H7 (cell line): Measurements from ENCODE around the gene ZNF618. TPM values are rescaled to one million over a fixed set of nuclear protein-coding genes. Genes with fewer than 3 reads are reported as not detected.
A peak's percentile ranks its signal among the peaks of the same experiment; 100 is the strongest.

ENCODE experiments used
- DNase-seq: peaks from one replicate; pipeline ENCODE4 v3.0.0; 2012
- H3K27me3 ChIP-seq: 2 replicates; pipeline ENCODE4 v1.6.0; 2011; ENCODE audit warnings: mild to moderate bottlenecking, low read length; ENCODE audit not compliant: control insufficient read depth, insufficient read depth
- H3K36me3 ChIP-seq: replicated peaks from 2 replicates; pipeline ENCODE4 v1.5.1; 2011; ENCODE audit warnings: low read length; ENCODE audit not compliant: control insufficient read depth, insufficient read depth
- H3K4me3 ChIP-seq: 2 replicates; pipeline ENCODE4 v1.5.1; 2011; ENCODE audit warnings: low read depth, mild to moderate bottlenecking, control low read depth, low read length, moderate library complexity; ENCODE audit not compliant: insufficient read depth
- total RNA-seq: library from RNA; depleted of rRNA; stranded (reverse); fragments of >200 nt; shearing (Covaris generic); gene quantifications from 2 replicates; pipeline ENCODE4 v1.2.3, GENCODE V29; 2014

The ZNF618 gene
- total RNA-seq, 1 experiment from 2014 or later: 6.6 TPM

DNA sequence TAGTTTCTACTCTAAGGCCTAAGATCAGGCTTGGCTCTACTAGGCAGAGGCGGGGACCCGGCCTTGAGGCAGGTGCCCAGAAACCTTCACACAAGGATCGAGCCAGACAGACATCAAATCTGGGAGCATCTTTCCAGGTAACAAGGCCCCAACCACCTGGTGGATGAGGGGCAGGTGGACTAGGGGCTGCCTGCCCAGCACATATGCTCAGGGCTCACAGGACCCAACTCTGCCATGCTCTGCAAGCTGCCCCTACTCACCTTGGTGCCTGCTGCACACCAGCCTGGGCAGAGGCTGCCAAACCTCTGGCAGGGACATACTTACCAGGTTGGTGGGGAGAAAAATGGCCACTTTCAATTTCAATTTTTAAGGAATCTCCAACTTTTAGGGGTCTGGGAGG is 2.2 kb upstream of the ZNF618 start:
- Histone ChIP-seq H3K27me3 (peaks cover 3% of the 10 kb centered on the region; the same call in 1 of the 2 replicates), H3K36me3 (no peaks in the 10 kb centered on the region), H3K4me3 (no peak overlapping the region)
- DNase-seq: no peak

DNA sequence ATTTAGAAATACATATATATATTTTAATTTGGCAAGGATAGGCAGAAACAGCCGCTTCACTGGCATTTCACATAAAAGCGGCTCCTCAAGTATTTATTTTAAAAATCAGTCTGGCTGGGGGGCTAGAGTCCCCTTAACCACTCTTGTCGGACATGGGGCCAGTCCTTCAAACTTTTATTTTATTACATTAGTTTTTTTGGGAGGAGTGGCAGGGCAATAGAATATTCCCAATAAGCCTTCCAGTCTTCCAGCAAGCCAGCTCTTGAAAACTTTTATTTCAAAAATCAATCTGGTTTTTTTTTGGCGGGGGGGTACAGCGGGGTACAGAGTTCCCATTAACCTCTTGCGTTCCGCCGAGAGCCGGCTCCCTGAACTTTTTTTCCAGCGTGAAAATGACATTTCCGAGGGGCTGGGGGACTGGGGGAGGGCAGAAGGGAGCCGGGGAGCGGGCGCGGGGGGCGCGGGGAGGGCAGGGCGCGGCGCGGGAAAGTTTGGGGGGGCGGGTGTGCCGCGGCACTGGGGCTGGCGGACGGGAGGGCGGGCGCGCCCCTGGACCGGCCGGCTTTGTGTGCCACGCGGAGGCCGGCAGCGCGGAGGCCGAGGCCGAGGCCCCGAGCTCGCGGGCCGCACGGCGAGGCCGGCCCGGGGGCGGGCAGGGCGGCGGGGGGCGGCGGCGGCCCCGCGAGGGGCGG is 504 bp upstream of the ZNF618 start:
- peaks cover 3% of the 10 kb centered on the region; the same call in 1 of the 2 replicates for H3K27me3 ChIP-seq
- peak; percentile 87 for DNase-seq
- H3K36me3 ChIP-seq: no peaks in the 10 kb centered on the region
- H3K4me3 ChIP-seq: peak overlapping the region; percentile 28

DNA sequence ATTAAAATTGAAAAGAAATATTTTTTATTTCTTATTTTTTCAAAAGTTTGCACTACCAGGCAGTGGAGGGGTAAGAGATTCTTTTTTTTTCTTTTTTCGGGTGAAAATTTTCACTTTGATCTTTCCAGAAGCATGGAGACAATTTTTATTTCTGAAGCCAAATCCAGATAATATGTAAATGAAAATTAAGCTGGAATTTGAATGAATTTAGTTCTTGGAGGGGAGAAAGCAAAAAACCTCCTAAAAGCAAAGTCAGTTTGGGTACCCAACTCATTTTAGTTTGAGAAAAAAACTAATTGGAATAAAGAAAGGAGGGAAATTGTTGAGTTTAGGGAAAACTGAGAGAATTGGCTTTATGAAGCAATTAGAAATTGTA is 872 bp downstream of the ZNF618 start:
- no peaks in the 10 kb centered on the region; the same call in 1 of the 2 replicates for H3K27me3 ChIP-seq
- H3K36me3 ChIP-seq: no peaks in the 10 kb centered on the region
- DNase-seq: no peak
- peak overlapping the region; percentile 64 for H3K4me3 ChIP-seq

DNA sequence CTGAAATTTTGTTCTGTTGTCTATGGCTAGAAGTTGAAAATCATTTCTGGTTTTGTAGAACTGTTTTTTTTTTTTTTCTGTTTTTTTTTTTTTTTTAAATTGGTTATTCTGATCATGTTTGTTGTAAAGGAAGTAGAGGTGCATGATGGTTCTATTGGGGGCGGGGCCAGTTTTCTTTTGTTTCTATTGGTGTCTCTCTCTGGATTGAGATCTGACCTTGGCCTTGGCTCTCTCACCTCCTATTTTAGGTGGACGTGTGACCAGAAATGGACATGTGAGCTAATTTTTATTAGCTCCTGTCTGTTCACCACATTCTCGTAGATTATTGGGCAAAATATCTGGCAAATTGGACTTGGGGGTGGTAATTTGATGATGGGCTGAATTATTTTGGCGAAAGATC is 3.2 kb downstream of the ZNF618 start:
- H3K36me3 ChIP-seq: no peaks in the 10 kb centered on the region
- no peaks in the 10 kb centered on the region for H3K27me3 ChIP-seq
- no peak overlapping the region for H3K4me3 ChIP-seq
- DNase-seq: no peak

DNA sequence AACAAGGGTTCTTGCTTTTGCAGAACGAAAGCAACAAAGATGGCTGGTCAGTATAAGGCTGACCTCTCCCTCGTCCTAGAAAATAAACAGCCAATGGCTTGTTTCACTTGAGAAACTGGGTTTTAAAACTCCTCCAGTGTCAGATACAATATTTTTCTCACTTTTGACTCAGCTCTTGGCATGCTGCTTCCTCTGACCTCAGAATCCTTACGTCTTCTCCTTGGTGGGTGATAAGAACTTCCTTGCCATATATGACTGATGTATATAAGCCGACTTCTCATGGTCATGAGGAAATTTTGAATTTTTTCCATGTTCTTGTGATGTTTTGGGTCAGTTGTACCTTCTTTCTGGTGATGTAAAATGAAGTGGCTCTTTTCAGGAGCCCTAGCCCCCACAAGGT is 3.8 kb downstream of the ZNF618 start:
- no peak for DNase-seq
- no peaks in the 10 kb centered on the region for H3K27me3 ChIP-seq
- no peak overlapping the region for H3K4me3 ChIP-seq
- no peaks in the 10 kb centered on the region for H3K36me3 ChIP-seq

DNA sequence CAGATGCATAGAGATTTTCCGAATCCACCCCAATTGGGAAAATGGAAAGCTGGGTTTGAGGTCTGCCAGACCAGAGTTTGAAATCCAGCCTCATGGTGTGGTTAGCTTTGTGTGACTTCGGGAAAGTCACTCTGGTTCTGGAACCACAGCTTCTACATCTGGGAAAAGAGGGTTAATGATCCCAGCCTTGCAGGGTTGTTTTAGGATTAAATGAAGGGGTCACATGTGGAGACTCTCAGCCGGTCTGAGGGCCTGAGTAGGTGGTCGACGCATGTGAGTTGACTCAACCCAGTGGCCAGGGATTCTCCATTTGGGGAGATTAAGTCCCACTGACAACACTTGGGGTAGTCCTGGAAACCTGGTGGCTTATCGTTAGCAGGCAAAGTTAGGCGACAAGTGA is 6.1 kb downstream of the ZNF618 start:
- H3K27me3 ChIP-seq: no peaks in the 10 kb centered on the region
- no peak for DNase-seq
- no peak overlapping the region for H3K4me3 ChIP-seq
- no peaks in the 10 kb centered on the region for H3K36me3 ChIP-seq

DNA sequence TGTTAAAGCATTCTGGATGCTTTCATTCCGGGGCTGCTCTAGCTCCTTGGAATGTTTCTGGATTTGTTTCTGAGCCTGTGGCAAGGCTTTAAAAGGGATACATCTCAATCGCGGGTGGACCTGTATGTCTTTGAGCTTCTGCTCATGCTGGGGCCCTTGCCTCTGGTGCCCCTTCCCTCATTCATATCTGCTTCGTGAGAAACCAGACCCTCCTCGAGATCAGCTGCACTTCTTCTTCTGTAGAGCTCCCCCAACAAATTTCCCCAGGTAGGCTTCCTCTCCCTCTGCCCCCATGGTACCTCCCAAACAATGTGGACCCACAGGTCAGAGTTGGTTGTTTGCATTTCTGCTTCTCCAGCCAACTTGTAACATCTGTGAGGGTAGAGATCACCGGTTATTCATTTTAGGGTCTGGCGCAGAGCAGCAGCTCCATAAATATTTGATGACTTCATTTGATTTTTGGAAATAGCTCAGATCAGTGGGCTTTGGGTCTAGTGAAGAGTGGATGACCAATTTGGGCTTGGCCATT is 6.6 kb downstream of the ZNF618 start:
- Histone ChIP-seq H3K36me3 (no peaks in the 10 kb centered on the region), H3K27me3 (no peaks in the 10 kb centered on the region), H3K4me3 (no peak overlapping the region)
- no peak for DNase-seq

DNA sequence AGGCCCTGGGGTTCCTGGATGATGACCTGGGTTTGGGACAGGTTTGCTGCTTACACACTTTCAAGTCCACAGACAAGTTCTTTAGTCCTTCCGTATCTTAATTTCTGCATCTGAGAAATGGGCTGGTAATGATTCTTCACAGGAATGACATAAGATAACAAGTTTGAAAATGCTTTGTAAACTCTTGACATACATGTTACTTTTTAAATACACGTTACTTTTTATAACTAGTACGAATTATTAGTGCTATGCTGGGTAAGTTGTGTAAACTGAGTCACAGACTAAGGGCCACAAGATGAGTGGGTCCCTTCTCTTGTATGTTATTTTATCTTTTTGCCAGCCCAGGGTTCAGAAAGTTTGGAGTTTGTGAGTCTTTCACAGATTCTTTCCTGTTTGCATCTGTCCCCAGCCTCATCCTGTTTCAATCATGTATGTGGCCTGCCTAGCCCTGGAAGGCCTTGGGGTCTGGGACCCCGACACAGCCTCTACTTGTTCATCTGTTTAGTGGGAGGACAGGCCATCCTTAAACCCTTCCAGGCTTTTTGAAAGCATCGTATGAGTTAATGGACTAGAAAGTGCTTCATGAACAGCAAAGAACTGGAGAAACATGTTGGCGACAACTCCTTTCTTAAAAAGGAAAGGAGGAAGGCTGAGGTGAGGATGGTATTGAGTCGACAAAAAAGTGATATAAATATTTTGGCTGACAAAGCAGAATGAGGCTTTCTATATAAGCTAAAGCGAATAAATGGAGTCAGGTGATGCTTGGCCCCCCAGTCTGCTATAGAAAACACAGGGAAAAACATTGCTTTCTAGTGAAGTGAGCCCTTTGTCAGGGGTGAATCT is 9.3 kb downstream of the ZNF618 start:
- Histone ChIP-seq H3K36me3 (no peaks in the 10 kb centered on the region), H3K4me3 (no peak overlapping the region), H3K27me3 (no peaks in the 10 kb centered on the region)
- DNase-seq: no peak

DNA sequence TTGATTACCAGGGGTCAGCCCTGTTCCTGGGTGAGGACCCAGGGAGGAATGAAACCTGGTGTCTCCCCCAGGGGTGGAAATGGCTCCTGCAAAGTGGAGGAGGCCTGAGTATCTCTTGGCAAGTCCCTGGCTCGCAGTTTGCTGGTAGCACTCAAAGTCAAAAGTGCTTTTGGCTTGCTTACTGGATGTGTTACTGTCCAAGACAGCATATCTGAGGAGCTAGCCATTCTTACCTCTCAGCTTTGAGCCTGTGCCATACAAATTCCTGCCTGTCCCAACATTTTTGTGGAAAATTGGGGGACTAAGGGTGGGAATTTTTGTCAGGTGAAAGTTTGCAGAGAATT is 9.9 kb downstream of the ZNF618 start:
- no peak for DNase-seq

DNA sequence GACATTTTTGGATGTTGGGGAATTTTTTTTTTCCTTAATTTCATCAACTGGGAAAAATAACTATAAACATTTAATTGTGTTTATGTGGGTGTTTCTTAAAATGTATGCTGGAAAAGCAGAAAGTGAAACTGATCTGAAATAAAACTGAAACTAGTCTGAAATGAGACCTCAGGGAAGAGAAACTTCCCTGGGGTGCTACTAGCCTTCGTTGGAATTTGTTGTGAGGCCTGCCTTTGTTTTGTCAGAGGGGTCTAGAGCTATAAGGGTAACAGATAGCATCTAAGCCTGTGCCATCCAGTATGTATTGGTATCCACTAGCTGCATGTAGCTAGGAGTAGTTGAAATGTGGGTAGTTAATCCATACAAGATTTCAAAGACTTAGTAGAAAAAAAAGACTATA is 10.4 kb downstream of the ZNF618 start:
- Histone ChIP-seq H3K27me3 (no peaks in the 10 kb centered on the region), H3K4me3 (no peak overlapping the region), H3K36me3 (no peaks in the 10 kb centered on the region)
- DNase-seq: no peak

More for the DNA sequence above, 9.9 kb downstream of the ZNF618 start:
- Histone ChIP-seq H3K36me3 (no peaks in the 10 kb centered on the region), H3K4me3 (no peak overlapping the region), H3K27me3 (no peaks in the 10 kb centered on the region)

DNA sequence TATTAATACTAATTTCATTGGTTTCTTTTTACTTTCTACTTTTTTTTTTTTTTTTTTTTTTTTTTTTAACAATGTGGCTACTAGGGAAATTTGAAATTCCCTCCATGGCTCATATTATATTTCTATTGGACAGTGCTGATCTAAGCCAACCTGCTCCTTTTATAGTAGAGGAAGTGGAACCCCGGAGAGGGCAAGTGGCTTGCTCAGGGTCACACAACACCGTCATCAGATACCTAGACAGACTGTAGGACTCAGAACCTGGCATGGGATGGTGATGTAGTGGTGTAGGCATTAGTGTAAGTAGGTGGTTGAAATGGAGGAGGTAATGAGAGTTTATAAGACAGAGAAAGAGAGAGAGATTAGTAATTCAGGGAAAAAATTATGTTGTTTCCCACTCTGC is 10.8 kb downstream of the ZNF618 start:
- Histone ChIP-seq H3K36me3 (no peaks in the 10 kb centered on the region), H3K27me3 (no peaks in the 10 kb centered on the region), H3K4me3 (no peak overlapping the region)
- no peak for DNase-seq

DNA sequence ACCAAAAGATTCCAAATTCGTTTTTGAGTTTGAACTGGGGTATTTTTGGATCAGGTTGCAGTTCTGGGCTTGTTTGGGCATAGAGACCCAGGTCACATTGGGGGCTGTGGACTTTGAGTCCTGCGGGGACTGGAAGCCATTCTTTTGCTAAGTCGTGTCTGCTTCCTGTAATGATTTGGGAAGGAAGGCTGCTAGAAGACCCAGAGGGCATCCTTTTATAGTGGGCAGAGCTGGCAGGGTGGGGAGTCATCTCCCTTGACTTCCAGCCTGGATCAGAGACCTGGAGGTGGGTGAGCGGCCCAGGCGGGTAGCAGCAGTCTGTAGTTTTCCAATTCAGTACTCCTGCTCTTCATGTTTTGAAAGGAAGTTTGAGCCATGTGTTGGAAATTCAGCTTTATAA is 11.3 kb downstream of the ZNF618 start:
- DNase-seq: no peak

DNA sequence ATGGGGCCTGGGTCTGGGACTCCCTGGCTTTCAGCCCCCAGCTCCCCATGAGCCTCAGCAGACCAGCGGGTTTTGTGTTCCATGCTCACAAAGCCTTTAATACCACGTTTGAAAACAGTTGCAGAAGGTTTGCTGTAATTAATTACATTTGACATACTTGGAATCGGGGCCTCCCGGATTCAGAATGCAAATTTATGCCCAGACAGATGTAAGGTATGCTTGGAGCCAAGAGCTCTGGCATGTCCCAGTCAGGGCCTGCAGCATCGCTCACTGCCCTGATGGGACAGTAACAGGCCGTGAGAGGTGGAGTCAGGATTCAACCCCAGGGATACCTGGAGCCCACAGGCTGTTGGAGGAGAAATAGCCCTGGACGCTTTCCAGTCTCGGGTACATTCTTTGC is 12.2 kb downstream of the ZNF618 start:
- Histone ChIP-seq H3K4me3 (no peak overlapping the region), H3K36me3 (no peaks in the 10 kb centered on the region), H3K27me3 (no peaks in the 10 kb centered on the region)
- no peak for DNase-seq

More for the DNA sequence above, 11.3 kb downstream of the ZNF618 start:
- no peaks in the 10 kb centered on the region for H3K27me3 ChIP-seq
- no peaks in the 10 kb centered on the region for H3K36me3 ChIP-seq
- H3K4me3 ChIP-seq: no peak overlapping the region

DNA sequence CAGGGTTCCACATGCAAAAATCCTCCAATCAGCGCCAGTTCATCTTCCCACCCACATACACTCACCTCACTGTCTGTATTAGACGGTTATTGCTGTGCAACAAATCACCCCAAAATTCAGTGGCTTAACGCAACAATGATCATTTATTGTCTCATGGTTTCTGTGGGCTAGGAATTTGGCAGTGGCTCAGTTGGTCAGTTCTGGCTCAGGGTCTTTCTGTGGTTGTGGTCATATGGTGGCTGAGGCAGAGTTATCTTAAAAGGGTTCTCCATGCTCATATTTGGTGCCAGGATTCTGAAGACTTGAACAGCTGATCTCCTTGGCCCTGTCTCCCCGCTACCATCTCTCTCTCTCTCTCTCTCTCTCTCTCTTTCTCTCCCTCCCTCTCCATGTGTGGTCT is 12.9 kb downstream of the ZNF618 start:
- H3K27me3 ChIP-seq: no peaks in the 10 kb centered on the region
- no peak for DNase-seq
- no peaks in the 10 kb centered on the region for H3K36me3 ChIP-seq
- H3K4me3 ChIP-seq: no peak overlapping the region

DNA sequence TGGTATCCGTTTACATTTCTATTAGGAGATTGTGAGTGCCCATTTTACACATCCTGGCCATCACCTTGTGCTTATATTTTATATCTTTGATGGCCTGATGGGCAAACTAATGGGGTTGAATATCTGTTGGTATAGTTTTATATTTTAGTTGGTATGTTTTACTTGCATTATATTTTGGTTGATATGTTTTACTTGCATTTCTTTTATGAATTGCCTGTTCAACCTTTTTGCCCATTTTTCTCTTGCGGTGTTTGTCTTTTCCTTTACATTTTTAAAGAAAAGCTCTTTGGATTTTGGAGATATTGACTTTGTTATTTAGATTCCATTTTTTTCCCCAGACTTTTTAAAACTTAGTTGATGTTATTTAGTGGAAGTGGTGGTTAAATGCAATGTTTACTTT is 14.6 kb downstream of the ZNF618 start:
- Histone ChIP-seq H3K4me3 (no peak overlapping the region), H3K36me3 (no peaks in the 10 kb centered on the region), H3K27me3 (no peaks in the 10 kb centered on the region)
- DNase-seq: no peak
